Measurements from ENCODE around the gene JAML. TPM values are rescaled to one million over a fixed set of nuclear protein-coding genes. Genes with fewer than 3 reads are reported as not detected.
A peak's percentile ranks its signal among the peaks of the same experiment; 100 is the strongest.

The JAML gene
- total RNA-seq, 1 donor from 2014 or later = not detected

- H3K4me3 ChIP-seq (ENCODE audit: low read depth, low read length) = no peak overlapping the region
- DNase-seq (ENCODE audit: low read depth) = peak; percentile 84
- TF ChIP-seq, protein P1, sequence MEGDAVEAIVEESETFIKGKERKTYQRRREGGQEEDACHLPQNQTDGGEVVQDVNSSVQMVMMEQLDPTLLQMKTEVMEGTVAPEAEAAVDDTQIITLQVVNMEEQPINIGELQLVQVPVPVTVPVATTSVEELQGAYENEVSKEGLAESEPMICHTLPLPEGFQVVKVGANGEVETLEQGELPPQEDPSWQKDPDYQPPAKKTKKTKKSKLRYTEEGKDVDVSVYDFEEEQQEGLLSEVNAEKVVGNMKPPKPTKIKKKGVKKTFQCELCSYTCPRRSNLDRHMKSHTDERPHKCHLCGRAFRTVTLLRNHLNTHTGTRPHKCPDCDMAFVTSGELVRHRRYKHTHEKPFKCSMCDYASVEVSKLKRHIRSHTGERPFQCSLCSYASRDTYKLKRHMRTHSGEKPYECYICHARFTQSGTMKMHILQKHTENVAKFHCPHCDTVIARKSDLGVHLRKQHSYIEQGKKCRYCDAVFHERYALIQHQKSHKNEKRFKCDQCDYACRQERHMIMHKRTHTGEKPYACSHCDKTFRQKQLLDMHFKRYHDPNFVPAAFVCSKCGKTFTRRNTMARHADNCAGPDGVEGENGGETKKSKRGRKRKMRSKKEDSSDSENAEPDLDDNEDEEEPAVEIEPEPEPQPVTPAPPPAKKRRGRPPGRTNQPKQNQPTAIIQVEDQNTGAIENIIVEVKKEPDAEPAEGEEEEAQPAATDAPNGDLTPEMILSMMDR (conservative IDR thresholded peaks at IDR 0.05; ENCODE audit: low read depth, low read length) = no peak
Measured at GRCh38 chr11:118175031-118175992, 49.5 kb downstream of the JAML start.

GRCh38 chr11:118174006-118174567 is 50.7 kb downstream of the JAML start:
- TF ChIP-seq, protein P1 (conservative IDR thresholded peaks at IDR 0.05; ENCODE audit: low read depth, low read length) = no peak
- no peak for DNase-seq (ENCODE audit: low read depth)

DNA sequence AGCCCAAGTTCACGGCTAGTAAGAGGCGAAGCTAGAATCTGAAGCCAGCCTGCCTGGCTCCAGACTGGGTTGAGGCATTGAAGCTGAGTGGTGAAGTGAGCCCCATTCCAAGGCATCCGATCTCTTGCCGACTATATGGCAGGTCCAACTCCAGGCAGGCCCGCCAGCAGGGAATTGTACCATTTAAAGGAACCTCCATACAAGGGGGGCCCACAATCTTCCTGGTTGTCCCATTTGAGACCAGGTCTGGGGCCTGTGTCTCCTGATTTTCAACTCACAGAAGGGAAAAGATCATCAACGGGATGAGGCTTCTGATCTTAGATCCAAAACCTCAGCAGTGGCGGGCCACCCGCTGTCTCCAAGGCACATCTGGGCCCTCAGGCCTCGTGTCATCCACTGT is 52.5 kb downstream of the JAML start:
- TF ChIP-seq, protein P1 (conservative IDR thresholded peaks at IDR 0.05; ENCODE audit: low read depth, low read length) = no peak
- no peak for DNase-seq (ENCODE audit: low read depth)
- no peak overlapping the region for H3K4me3 ChIP-seq (ENCODE audit: low read depth, low read length)

More at GRCh38 chr11:118174006-118174567, 50.7 kb downstream of the JAML start:
- no peak overlapping the region for H3K4me3 ChIP-seq (ENCODE audit: low read depth, low read length)

GRCh38 chr11:118171269-118172062 is 53.3 kb downstream of the JAML start:
- DNase-seq (ENCODE audit: low read depth) = no peak
- H3K4me3 ChIP-seq (ENCODE audit: low read depth, low read length) = no peak overlapping the region
- TF ChIP-seq, protein P1 (conservative IDR thresholded peaks at IDR 0.05; ENCODE audit: low read depth, low read length) = peak; percentile 88

- TF ChIP-seq, protein P1 (conservative IDR thresholded peaks at IDR 0.05; ENCODE audit: low read depth, low read length) = no peak
- no peak overlapping the region for H3K4me3 ChIP-seq (ENCODE audit: low read depth, low read length)
- no peak for DNase-seq (ENCODE audit: low read depth)
Measured at GRCh38 chr11:118170882-118171268, 53.9 kb downstream of the JAML start.

DNA sequence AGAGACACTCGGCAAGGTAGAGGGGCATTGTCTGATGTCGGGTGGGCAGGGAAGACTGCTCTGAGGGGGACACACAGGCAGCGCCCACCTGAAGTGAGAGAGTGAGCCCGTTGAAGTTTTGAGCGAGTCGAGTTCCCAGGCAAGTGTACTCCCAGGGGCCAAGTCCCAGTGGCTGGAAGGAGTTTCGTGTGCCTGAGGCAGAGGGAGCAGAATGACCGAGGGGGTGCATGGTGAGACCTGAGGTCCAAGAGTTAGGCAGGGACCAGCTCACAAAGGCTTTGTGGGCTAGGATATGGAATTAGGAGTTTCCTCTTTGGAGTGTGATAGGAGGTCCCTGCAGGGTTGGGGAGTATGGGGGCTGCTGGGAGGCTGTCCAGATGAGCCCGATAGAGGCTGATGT is 54.6 kb downstream of the JAML start:
- DNase-seq (ENCODE audit: low read depth) = no peak
- no peak overlapping the region for H3K4me3 ChIP-seq (ENCODE audit: low read depth, low read length)
- TF ChIP-seq, protein P1 (conservative IDR thresholded peaks at IDR 0.05; ENCODE audit: low read depth, low read length) = no peak

Data from epithelial cell of proximal tubule (primary cell).